ENCODE data around the gene GDF9.
"Not testable (repeated sequence)": the region's sequence is repeated elsewhere in the genome, so short reads cannot be mapped to it uniquely, and the experiment has no call there.

The GDF9 gene

GRCh38 chr5:132871459-132872284 is 5.4 kb upstream of the GDF9 start:
- no peak for FAIRE-seq

- FAIRE-seq = no peak
These were observed 4.5 kb upstream of the GDF9 start for GRCh38 chr5:132870801-132871200.

GRCh38 chr5:132868754-132869153 is 2.5 kb upstream of the GDF9 start:
- FAIRE-seq = no peak

- no peak for FAIRE-seq
These were observed 780 bp upstream of the GDF9 start for GRCh38 chr5:132867046-132867451.

GRCh38 chr5:132865668-132866341 is 464 bp downstream of the GDF9 start:
- FAIRE-seq = no peak

GRCh38 chr5:132860742-132861141 is 5.5 kb downstream of the GDF9 start:
- no peak for FAIRE-seq

GRCh38 chr5:132859889-132860437 is 6.3 kb downstream of the GDF9 start:
- FAIRE-seq = no peak

- no peak for FAIRE-seq
These were observed 10.3 kb downstream of the GDF9 start for GRCh38 chr5:132856011-132856410.

- not testable (repeated sequence) for FAIRE-seq
These were observed 11.3 kb downstream of the GDF9 start for GRCh38 chr5:132854992-132855391.

- no peak for FAIRE-seq
These were observed 12.0 kb downstream of the GDF9 start for GRCh38 chr5:132854301-132854700.

- FAIRE-seq = no peak
These were observed 12.5 kb downstream of the GDF9 start for GRCh38 chr5:132853790-132854189.

GRCh38 chr5:132853323-132853722 is 12.9 kb downstream of the GDF9 start:
- FAIRE-seq = no peak

GRCh38 chr5:132850066-132850465 is 16.2 kb downstream of the GDF9 start:
- FAIRE-seq = no peak

GRCh38 chr5:132849347-132849746 is 16.9 kb downstream of the GDF9 start:
- no peak for FAIRE-seq

- no peak for FAIRE-seq
These were observed 18.0 kb downstream of the GDF9 start for GRCh38 chr5:132848270-132848669.

- FAIRE-seq = no peak
These were observed 25.0 kb downstream of the GDF9 start for GRCh38 chr5:132841305-132841704.

- no peak for FAIRE-seq
These were observed 25.4 kb downstream of the GDF9 start for GRCh38 chr5:132840896-132841295.

- no peak for FAIRE-seq
These were observed 26.0 kb downstream of the GDF9 start for GRCh38 chr5:132840313-132840712.

GRCh38 chr5:132839426-132840301 is 26.6 kb downstream of the GDF9 start:
- no peak for FAIRE-seq

- no peak for FAIRE-seq
These were observed 27.6 kb downstream of the GDF9 start for GRCh38 chr5:132838516-132839282.

- FAIRE-seq = no peak
These were observed 28.4 kb downstream of the GDF9 start for GRCh38 chr5:132837868-132838267.

GRCh38 chr5:132836852-132837251 is 29.4 kb downstream of the GDF9 start:
- FAIRE-seq = no peak
